ENCODE measurements around the gene SCFD1. TPM values are rescaled to one million over a fixed set of nuclear protein-coding genes. Genes with fewer than 3 reads are reported as not detected.
"Not testable (repeated sequence)": the region's sequence is repeated elsewhere in the genome, so short reads cannot be mapped to it uniquely, and the experiment has no call there.

SCFD1 gene
- total RNA-seq, 6 donors from 2014 or later = 26.1 to 132 (median 66.2) TPM

DNA sequence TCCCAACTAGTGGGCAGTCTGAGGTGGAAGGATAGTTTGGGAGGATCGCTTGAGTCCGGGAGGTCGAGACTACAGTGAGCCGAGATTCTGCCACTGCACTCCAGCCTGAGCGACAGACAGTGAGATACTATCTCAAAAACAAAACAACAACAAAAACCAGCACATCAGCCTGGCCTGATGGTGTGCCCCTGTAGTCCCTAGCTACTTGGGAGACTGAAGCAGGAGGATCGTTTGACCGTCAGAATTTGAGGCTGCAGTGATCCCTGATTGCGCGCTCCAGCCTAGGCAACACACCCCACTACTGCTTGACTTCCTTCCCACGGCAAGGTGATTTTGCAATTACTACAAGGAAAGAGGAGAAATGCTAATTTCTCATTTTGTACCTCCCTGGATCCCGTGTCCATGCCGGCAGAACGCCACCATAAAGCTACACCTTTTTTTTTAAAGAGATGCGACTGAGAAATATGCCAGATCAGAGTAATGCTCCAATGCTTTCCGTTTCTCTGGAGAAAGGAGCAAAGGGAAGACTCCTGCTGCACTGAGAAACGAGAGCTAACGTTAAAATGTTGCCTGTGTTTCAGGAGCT is 672 bp upstream of the SCFD1 start:
- no peaks in the 10 kb centered on the region for H3K9me3 ChIP-seq
- DNase-seq (peak in 1 of 2 donors; percentile 31), ATAC-seq (ENCODE audit: low FRiP score in 2 of 2) (peak; percentile 63 to 64)
- H3K4me1 ChIP-seq = peaks cover 16 to 39% (median 27%) of the 10 kb centered on the region in 4 donors
- 13 to 14% methylated on average over 17 of the region's 17 CpGs for WGBS, 2 donors
- H3K27me3 ChIP-seq = no peaks in the 10 kb centered on the region
- peaks cover 0 to 1% (median 0%) of the 10 kb centered on the region in 4 donors for H3K36me3 ChIP-seq
- peak overlapping the region; percentile 38 to 86 (median 67) for H3K4me3 ChIP-seq
- peak overlapping the region; percentile 87 to 93 (median 90) for H3K27ac ChIP-seq
- TF ChIP-seq POLR2AphosphoS5 (IDR thresholded peaks at IDR 0.05) (no peak), POLR2A (IDR thresholded peaks at IDR 0.05) (no peak), EP300 (IDR thresholded peaks at IDR 0.05) (no peak)
- TF ChIP-seq, protein P1, sequence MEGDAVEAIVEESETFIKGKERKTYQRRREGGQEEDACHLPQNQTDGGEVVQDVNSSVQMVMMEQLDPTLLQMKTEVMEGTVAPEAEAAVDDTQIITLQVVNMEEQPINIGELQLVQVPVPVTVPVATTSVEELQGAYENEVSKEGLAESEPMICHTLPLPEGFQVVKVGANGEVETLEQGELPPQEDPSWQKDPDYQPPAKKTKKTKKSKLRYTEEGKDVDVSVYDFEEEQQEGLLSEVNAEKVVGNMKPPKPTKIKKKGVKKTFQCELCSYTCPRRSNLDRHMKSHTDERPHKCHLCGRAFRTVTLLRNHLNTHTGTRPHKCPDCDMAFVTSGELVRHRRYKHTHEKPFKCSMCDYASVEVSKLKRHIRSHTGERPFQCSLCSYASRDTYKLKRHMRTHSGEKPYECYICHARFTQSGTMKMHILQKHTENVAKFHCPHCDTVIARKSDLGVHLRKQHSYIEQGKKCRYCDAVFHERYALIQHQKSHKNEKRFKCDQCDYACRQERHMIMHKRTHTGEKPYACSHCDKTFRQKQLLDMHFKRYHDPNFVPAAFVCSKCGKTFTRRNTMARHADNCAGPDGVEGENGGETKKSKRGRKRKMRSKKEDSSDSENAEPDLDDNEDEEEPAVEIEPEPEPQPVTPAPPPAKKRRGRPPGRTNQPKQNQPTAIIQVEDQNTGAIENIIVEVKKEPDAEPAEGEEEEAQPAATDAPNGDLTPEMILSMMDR (IDR thresholded peaks at IDR 0.05) = no peak

DNA sequence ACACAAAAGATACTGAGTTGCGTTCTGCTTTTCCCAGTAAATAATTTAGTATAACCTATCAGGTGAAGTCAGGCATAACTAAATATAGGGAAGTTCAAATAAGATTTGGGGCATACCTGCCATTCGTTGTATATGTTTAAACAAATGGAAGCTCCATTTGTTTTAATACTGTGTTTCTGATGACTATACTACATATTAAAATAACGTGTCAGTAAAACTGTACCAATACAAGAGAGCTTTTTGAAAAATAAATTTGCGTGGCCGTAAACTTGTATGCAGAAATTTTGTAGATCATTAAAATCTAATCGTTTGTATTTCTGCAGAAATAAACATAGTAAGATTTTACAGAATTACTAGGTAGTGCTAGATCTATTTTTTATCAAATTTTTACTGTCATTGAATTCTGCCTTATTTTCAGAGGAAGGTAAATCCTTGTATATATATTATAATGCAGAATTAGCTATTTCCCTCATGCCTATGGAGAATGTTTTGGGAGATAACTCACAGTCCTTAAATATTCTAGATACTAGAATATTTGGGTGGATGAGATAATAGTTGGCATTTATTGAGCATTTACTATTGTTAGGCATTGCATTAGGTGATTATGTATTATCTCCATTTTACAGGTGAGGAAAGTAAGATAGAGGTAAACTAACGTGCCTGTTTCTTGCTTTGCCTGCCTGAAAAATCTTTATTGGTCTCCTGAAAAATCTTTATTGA is 1.5 kb downstream of the SCFD1 start:
- Histone ChIP-seq H3K9me3 (no peaks in the 10 kb centered on the region), H3K4me1 (peaks cover 18 to 40% (median 28%) of the 10 kb centered on the region in 4 donors), H3K27me3 (no peaks in the 10 kb centered on the region)

DNA sequence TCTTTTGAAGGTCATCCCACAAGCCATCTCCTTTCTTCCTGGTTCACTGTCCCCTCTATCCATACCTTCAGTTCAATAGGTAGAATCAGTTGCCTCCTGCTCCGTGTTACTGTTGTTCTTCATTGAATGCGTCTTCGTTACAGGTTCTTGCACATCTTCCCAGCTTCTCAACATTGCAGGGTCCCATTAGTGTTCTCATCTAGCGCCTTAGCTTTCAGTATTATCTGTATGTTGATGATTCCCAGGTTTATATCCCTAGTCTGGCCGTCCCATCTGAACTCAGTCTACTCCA is 2.0 kb downstream of the SCFD1 start:
- ATAC-seq (ENCODE audit: low FRiP score in 2 of 2) (no peak), DNase-seq (no peak)
- H3K4me1 ChIP-seq = peaks cover 18 to 40% (median 28%) of the 10 kb centered on the region in 4 donors
- no peak overlapping the region for H3K4me3 ChIP-seq
- H3K36me3 ChIP-seq = no peaks in the 10 kb centered on the region
- H3K9me3 ChIP-seq = no peaks in the 10 kb centered on the region
- 94 to 97% methylated on average over 5 of the region's 5 CpGs for WGBS, 2 donors
- no peak for TF ChIP-seq EP300 (IDR thresholded peaks at IDR 0.05)
- H3K27ac ChIP-seq = no peak overlapping the region
- no peaks in the 10 kb centered on the region for H3K27me3 ChIP-seq

More for the DNA sequence above, 1.5 kb downstream of the SCFD1 start:
- H3K4me3 ChIP-seq = peak overlapping the region in 3 of 4 donors; percentile 57 to 86 (median 77)
- no peaks in the 10 kb centered on the region for H3K36me3 ChIP-seq
- DNase-seq (no peak), ATAC-seq (ENCODE audit: low FRiP score in 2 of 2) (no peak)
- WGBS, 2 donors = 75 to 80% methylated on average over 7 of the region's 7 CpGs
- TF ChIP-seq POLR2AphosphoS5 (IDR thresholded peaks at IDR 0.05) (no peak), EP300 (IDR thresholded peaks at IDR 0.05) (no peak), POLR2A (IDR thresholded peaks at IDR 0.05) (no peak)
- TF ChIP-seq, protein P1 (IDR thresholded peaks at IDR 0.05) = no peak
- H3K27ac ChIP-seq = no peak overlapping the region

DNA sequence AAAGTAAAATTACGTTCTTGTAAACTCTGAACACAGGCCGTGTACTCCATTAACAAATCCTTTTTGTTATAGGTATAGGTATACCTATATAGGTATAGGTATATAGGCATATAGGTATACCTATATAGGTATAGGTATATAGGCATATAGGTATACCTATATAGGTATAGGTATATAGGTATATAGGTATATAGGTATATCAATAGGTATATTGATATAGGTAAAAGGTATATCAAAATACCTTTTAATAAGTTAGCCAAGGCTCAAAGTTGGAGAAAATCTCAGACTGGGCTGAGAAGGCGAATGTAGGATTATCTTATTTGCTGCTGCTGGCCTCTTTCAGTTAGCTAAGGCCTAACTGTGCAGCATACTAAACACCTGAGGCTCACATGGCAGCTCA is 3.4 kb downstream of the SCFD1 start:
- no peak for ATAC-seq (ENCODE audit: low FRiP score in 2 of 2)
- no peaks in the 10 kb centered on the region for H3K27me3 ChIP-seq
- peaks cover 0 to 3% (median 1%) of the 10 kb centered on the region in 4 donors for H3K36me3 ChIP-seq
- no peak for DNase-seq
- H3K27ac ChIP-seq = no peak overlapping the region
- TF ChIP-seq, protein P1 (IDR thresholded peaks at IDR 0.05) = no peak
- TF ChIP-seq EP300 (IDR thresholded peaks at IDR 0.05) (no peak), POLR2AphosphoS5 (IDR thresholded peaks at IDR 0.05) (no peak), POLR2A (IDR thresholded peaks at IDR 0.05) (no peak)
- H3K9me3 ChIP-seq = no peaks in the 10 kb centered on the region
- H3K4me3 ChIP-seq = no peak overlapping the region
- WGBS, 2 donors = 91 to 95% methylated on average over 3 of the region's 3 CpGs
- peaks cover 18 to 43% (median 28%) of the 10 kb centered on the region in 4 donors for H3K4me1 ChIP-seq

DNA sequence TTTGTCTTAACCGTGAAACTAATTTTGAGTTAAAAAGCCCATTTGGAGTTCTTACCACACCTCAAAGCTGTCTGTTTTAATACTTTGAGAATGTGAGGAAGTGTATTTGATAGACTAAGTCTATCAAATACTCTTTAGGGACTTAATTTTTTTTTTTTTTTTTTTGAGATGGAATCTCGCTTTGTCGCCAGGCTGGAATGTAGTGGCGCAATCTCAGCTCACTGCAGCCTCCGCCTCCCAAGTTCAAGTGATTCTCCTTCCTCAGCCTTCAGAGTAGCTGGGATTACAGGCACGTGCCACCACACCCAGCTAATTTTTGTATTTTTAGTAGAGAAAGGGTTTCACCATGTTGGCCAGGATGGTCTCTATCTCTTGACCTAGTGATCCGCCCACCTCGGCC is 7.3 kb downstream of the SCFD1 start:
- H3K4me1 ChIP-seq = peaks cover 4 to 19% (median 10%) of the 10 kb centered on the region in 4 donors
- H3K9me3 ChIP-seq; DNase-seq; H3K27ac ChIP-seq; H3K4me3 ChIP-seq; H3K27me3 ChIP-seq; ATAC-seq (ENCODE audit: low FRiP score in 2 of 2): not testable (repeated sequence)
- WGBS, 2 donors = 85 to 89% methylated on average over 8 of the region's 8 CpGs
- peaks cover 1 to 15% (median 11%) of the 10 kb centered on the region in 4 donors for H3K36me3 ChIP-seq

DNA sequence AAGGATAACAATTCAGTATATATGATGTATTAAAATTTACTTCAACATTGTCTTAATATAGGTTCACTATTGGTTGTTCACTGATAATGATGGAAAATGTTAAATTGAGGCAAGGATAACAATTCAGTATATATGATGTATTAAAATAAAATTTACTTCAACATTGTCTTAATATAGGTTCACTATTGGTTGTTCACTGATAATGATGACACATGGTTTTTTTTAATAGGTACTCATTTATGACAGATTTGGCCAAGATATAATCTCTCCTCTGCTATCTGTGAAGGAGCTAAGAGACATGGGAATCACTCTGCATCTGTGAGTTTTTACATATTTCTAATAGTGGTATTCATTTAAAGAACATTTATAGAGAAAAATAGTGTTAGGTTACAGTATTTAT is 8.1 kb downstream of the SCFD1 start:
- Histone ChIP-seq H3K27me3 (no peaks in the 10 kb centered on the region), H3K4me3 (no peak overlapping the region), H3K9me3 (no peaks in the 10 kb centered on the region), H3K27ac (no peak overlapping the region), H3K36me3 (peaks cover 6 to 23% (median 14%) of the 10 kb centered on the region in 4 donors), H3K4me1 (peaks cover 4 to 15% (median 8%) of the 10 kb centered on the region in 4 donors)
- TF ChIP-seq POLR2A (IDR thresholded peaks at IDR 0.05) (no peak), EP300 (IDR thresholded peaks at IDR 0.05) (no peak), POLR2AphosphoS5 (IDR thresholded peaks at IDR 0.05) (no peak)
- TF ChIP-seq, protein P1 (IDR thresholded peaks at IDR 0.05) = no peak
- ATAC-seq (ENCODE audit: low FRiP score in 2 of 2) (no peak), DNase-seq (no peak)

Data from upper lobe of left lung (tissue), 6 donors.